ENCODE results near the gene CNTF.
"Not testable (repeated sequence)": the region's sequence is repeated elsewhere in the genome, so short reads cannot be mapped to it uniquely, and the experiment has no call there.

CNTF gene

DNA sequence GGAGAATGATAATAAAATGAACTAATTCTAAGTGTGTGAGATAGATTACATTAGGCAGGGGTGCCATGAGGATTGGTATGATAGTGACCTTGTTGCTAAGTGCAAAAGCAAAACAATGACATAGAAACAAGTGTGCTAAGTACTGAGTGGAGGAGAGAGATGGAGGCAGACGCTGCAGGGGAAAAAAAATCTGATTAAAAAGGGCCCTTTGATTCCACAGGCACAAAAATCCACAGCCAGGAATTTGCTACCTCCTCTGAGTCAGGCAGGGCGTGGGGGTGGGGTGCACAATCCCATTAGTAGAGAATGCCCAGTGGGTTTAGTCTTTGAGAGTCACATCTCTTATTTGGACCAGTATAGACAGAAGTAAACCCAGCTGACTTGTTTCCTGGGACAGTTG, at the start of gene CNTF:
CNTF (plus strand) TSS at position 322 of the 400 bp plus-strand sequence. CDS start 88 bp downstream, outside the sequence.
- CTCF ChIA-PET, result interaction anchor here (1.4 to 1.9 kb wide), 2 partner anchors 7 to 46 kb away, joined by 6 read pairs; no protein-coding TSS in a partner anchor
- DNase-seq, result no peak
- Mint-ChIP-seq H3K4me1 (peaks cover 11% of the 10 kb centered on the region), H3K27me3 (no peaks in the 10 kb centered on the region), H3K9me3 (no peaks in the 10 kb centered on the region), H3K27ac (peak within 1 kb of the TSS; percentile 67), H3K4me3 (no peak within 1 kb of the TSS), H3K36me3 (peaks cover 59% of the 10 kb centered on the region)

DNA sequence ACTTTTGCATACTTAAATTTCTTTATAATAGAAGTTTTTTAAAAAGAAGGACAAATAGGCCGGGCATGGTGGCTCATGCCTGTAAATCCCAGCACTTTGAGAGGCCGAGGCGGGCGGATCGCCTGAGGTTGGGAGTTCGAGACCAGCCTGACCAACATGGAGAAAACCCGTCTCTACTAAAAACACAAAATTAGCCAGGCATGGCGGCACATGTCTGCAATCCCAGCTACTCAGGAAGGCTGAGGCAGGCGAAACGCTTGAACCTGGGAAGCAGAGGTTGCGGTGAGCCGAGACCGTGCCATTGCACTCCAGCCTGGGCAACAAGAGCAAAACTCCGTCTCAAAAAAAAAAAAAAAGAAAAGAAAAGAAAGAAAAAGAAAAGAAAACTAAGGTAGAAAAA, 49.6 kb upstream of the CNTF start:
- not testable (repeated sequence) for DNase-seq, H3K27me3 Mint-ChIP-seq, H3K9me3 Mint-ChIP-seq
- Mint-ChIP-seq H3K4me3 (peak overlapping the region; percentile 86), H3K4me1 (peaks cover 69% of the 10 kb centered on the region), H3K27ac (peak overlapping the region; percentile 100), H3K36me3 (peaks cover 40% of the 10 kb centered on the region)
- CTCF ChIA-PET, result interaction anchor here (1.0 to 2.2 kb wide), 5 partner anchors 9 to 613 kb away, joined by 3 to 10 read pairs (median 3); no protein-coding TSS in a partner anchor

GRCh38 chr11:58573451-58574104, 48.9 kb upstream of the CNTF start:
- CTCF ChIA-PET, result interaction anchor here (1.0 to 2.2 kb wide), 5 partner anchors 8 to 612 kb away, joined by 3 to 10 read pairs (median 3); no protein-coding TSS in a partner anchor
- H3K27me3 Mint-ChIP-seq, result no peaks in the 10 kb centered on the region
- H3K36me3 Mint-ChIP-seq, result peaks cover 35% of the 10 kb centered on the region
- no peaks in the 10 kb centered on the region for H3K9me3 Mint-ChIP-seq
- peaks cover 62% of the 10 kb centered on the region for H3K4me1 Mint-ChIP-seq
- peak; percentile 49 for DNase-seq
- H3K4me3 Mint-ChIP-seq, result peak overlapping the region; percentile 86
- H3K27ac Mint-ChIP-seq, result peak overlapping the region; percentile 100

DNA sequence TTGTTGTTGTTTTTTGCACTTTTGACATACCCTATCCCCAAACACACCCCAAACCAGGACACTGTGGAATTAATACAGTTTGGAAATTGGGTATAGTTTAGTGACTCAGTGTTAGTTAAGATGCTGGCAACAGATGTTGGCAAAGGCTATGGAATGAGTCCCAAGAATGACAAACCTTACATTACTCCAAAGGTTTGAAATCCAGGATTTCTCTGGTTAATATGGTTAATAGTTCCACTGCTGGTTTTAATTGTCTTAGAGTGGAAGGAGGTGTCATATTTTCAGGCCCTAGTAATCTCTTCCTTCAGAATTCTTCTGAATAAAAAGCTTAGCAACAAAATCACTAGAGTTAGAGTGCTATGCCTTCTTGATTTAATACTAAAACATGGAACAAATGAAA, 47.6 kb upstream of the CNTF start:
- Mint-ChIP-seq H3K4me3 (peak overlapping the region; percentile 86), H3K36me3 (peaks cover 26% of the 10 kb centered on the region), H3K27me3 (peaks cover 4% of the 10 kb centered on the region), H3K9me3 (no peaks in the 10 kb centered on the region), H3K4me1 (peaks cover 55% of the 10 kb centered on the region), H3K27ac (peak overlapping the region; percentile 100)
- CTCF ChIA-PET, result interaction anchor here (2.0 to 2.2 kb wide), 2 partner anchors 51 to 54 kb away, joined by 7 to 10 read pairs; no protein-coding TSS in a partner anchor
- no peak for DNase-seq

DNA sequence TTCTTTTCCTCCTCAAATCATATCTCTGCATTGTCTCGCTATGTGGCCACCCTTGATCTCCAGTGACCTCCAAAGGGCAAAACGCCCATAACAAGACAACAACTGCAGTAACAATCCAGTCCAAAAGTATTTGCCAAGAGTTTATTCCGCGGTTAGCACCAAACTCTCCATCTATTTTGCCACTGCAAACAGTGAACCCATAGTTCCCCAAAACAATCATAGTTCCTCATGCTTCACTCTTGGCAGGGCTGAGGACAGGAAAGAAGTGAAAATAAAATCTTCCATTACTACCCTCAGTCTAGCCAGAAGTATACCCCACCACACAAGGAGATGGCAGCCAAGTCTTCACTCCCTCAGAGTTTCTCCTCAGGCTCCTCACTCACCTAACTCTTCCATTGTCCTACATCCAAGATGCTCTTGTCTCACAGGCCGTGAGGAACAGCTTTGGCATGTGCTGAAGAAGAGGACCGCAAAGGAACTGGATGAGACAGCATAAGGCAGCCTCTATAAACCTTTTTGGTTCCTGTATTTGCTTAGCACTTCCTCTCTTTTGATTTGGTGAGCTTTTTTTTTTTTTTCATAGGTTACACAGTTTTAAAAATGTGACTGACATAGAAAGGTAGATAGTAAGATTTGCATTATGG, 47.0 kb upstream of the CNTF start, which contains the start of gene LPXN:
LPXN (minus strand) TSS at position 480 of the 644 bp plus-strand sequence; CDS start at position 396, 84 bp downstream.
- Mint-ChIP-seq H3K9me3 (no peaks in the 10 kb centered on the region), H3K4me1 (peaks cover 57% of the 10 kb centered on the region), H3K27ac (peak within 1 kb of the TSS; percentile 100), H3K27me3 (peaks cover 4% of the 10 kb centered on the region), H3K4me3 (peak within 1 kb of the TSS; percentile 86), H3K36me3 (peaks cover 26% of the 10 kb centered on the region)
- DNase-seq, result peak; percentile 62
- CTCF ChIA-PET, result interaction anchor here (0.5 to 3.2 kb wide), 7 partner anchors 8 to 213 kb away, joined by 3 to 24 read pairs (median 15); no protein-coding TSS in a partner anchor

DNA sequence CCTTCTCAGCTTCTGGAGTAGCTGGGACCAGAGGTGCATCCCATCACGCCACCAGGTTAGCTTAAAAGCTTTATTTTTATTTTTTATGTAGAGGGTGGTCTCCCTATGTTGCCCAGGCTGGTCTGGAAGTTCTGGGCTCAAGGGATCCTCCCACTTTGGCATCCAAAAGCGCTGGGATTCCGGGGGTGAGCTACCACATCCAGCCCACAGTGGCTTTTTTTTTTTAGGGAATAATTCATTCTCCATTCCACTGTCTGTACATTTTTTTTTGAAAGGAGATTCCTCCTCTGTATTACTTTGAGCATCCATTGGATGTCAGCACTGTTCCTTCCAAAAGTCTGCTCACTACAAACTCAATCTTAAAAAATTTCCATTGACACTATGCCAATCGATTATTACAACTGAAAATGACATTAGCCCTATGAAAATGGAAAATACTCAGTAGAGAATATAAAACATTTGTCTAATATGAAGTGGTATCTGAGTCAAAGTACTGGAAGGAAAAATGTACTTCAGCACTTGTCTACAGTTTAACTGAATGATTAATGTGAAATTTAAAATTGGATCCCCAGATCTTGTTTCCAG, 45.5 kb upstream of the CNTF start:
- Mint-ChIP-seq H3K9me3 (no peaks in the 10 kb centered on the region), H3K36me3 (peaks cover 27% of the 10 kb centered on the region), H3K27ac (peak overlapping the region; percentile 100), H3K4me1 (peaks cover 60% of the 10 kb centered on the region), H3K27me3 (peaks cover 4% of the 10 kb centered on the region), H3K4me3 (peak overlapping the region; percentile 86)
- DNase-seq, result no peak
- CTCF ChIA-PET, result interaction anchor here (0.5 to 3.2 kb wide), 15 partner anchors 9 to 615 kb away, joined by 3 to 24 read pairs (median 3); partner anchors contain the start of gene CNTF

DNA sequence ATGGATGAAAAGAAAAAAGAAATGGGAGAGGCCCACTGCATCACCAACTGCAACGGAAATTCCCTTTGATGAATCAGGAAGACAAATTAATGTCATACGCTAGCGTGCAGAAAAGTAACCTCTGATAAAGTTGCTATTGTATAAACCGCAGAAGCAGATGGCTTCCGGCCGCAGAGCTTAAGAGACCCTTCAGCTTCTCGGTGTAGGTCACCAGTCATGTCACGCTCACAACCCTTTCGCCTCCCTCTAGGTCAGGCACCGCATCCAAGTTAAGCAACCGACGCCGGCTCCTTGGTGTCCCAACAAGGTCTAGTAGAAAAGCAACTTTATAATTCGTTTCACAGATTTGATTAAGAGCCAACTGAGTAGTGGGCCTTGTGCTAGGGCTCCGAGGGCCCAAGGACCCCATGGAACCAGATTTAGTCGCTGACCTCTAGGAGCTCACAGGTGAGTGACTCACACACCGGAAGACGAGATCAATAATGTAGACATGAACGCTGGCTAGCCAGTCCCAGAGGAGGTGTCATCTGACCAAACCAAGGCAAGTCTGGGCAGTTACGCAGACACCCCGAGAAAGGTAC, 44.8 kb upstream of the CNTF start:
- peaks cover 4% of the 10 kb centered on the region for H3K27me3 Mint-ChIP-seq
- CTCF ChIA-PET, result interaction anchor here (0.7 to 3.2 kb wide), 11 partner anchors 10 to 614 kb away, joined by 3 to 24 read pairs (median 5); no protein-coding TSS in a partner anchor
- H3K9me3 Mint-ChIP-seq, result no peaks in the 10 kb centered on the region
- peak; percentile 78 for DNase-seq
- H3K36me3 Mint-ChIP-seq, result peaks cover 24% of the 10 kb centered on the region
- H3K4me1 Mint-ChIP-seq, result peaks cover 63% of the 10 kb centered on the region
- H3K4me3 Mint-ChIP-seq, result peak overlapping the region; percentile 86
- H3K27ac Mint-ChIP-seq, result peak overlapping the region; percentile 100

- DNase-seq, result peak; percentile 95
- CTCF ChIA-PET, result interaction anchor here (0.8 to 3.2 kb wide), 7 partner anchors 10 to 210 kb away, joined by 3 to 24 read pairs (median 15); no protein-coding TSS in a partner anchor
- peak overlapping the region; percentile 100 for H3K27ac Mint-ChIP-seq
- H3K9me3 Mint-ChIP-seq, result no peaks in the 10 kb centered on the region
- H3K4me3 Mint-ChIP-seq, result peak overlapping the region; percentile 86
- H3K4me1 Mint-ChIP-seq, result peaks cover 68% of the 10 kb centered on the region
- peaks cover 4% of the 10 kb centered on the region for H3K27me3 Mint-ChIP-seq
- peaks cover 24% of the 10 kb centered on the region for H3K36me3 Mint-ChIP-seq
Measured at GRCh38 chr11:58578136-58578634, 44.3 kb upstream of the CNTF start.

DNA sequence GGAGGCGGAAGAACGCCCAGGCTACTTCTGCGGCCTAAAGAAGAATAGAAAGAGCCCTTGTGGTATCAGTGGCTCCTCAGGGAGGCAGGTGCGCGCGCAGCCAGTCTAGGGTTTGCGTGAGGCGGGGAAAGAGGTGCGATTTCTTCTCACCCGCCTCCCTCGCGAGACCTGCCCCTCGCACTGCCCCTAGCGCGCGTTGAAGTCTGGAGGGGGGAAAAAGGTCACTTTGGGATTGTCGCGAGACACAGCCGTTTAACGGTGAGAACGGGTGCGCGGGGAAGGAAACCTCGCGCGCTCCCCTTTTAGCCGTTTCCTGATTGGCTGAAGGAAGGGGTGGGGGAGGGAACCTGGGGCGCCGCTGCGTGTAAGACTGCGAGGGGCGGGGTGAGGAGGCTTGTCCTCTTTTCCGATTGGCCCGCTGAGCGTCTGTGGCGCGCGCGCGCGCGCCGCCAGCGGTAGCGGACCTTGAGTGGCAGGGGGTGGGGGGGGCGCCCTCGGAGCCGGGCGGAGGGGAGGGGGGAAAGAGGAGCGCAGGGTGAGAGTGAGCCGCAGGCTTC, 43.8 kb upstream of the CNTF start, which contains the start of gene ZFP91:
ZFP91 (plus strand) TSS at position 429 of the 557 bp plus-strand sequence. CDS start 219 bp downstream, outside the sequence.
- Mint-ChIP-seq H3K27me3 (peaks cover 4% of the 10 kb centered on the region), H3K4me1 (peaks cover 66% of the 10 kb centered on the region), H3K9me3 (no peaks in the 10 kb centered on the region), H3K27ac (peak within 1 kb of the TSS; percentile 100), H3K36me3 (peaks cover 20% of the 10 kb centered on the region), H3K4me3 (peak within 1 kb of the TSS; percentile 86)
- CTCF ChIA-PET, result interaction anchor here (3.2 kb wide), 1 partner anchor 11 kb away, joined by 22 read pairs; no protein-coding TSS in a partner anchor
- peak; percentile 97 for DNase-seq

- Mint-ChIP-seq H3K27me3 (peaks cover 4% of the 10 kb centered on the region), H3K4me3 (peak overlapping the region; percentile 86), H3K4me1 (peaks cover 62% of the 10 kb centered on the region), H3K9me3 (no peaks in the 10 kb centered on the region), H3K36me3 (peaks cover 20% of the 10 kb centered on the region), H3K27ac (peak overlapping the region; percentile 100)
- CTCF ChIA-PET, result no interaction called here
- DNase-seq, result peak; percentile 94
Measured at GRCh38 chr11:58579192-58580129, 43.0 kb upstream of the CNTF start.

GRCh38 chr11:58580311-58580710, 42.2 kb upstream of the CNTF start:
- H3K4me1 Mint-ChIP-seq, result peaks cover 59% of the 10 kb centered on the region
- H3K27ac Mint-ChIP-seq, result peak overlapping the region; percentile 98
- peaks cover 17% of the 10 kb centered on the region for H3K36me3 Mint-ChIP-seq
- H3K27me3 Mint-ChIP-seq, result peaks cover 4% of the 10 kb centered on the region
- CTCF ChIA-PET, result no interaction called here
- peak overlapping the region; percentile 86 for H3K4me3 Mint-ChIP-seq
- DNase-seq, result no peak
- H3K9me3 Mint-ChIP-seq, result no peaks in the 10 kb centered on the region

DNA sequence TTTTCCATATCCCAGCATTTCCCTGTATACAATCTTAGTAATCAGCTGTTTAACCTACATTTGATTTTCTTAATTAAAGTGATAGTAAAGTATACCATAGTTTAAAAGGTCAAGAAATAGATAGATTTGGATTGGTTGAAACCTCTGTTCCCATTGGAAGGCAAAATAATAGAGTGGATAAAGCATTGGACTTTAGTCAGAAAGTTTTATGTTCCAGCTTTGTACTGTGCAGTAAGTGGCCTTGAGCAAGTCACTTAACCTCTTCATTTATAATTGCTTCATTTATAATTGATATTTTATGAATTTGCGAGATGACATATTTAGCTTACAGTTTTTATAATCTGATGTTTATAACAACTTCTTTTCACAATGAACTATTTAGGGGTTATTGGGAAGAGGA, 40.0 kb upstream of the CNTF start:
- H3K36me3 Mint-ChIP-seq, result peaks cover 23% of the 10 kb centered on the region
- no peaks in the 10 kb centered on the region for H3K9me3 Mint-ChIP-seq
- H3K4me1 Mint-ChIP-seq, result peaks cover 51% of the 10 kb centered on the region
- no peak for DNase-seq
- no peak overlapping the region for H3K4me3 Mint-ChIP-seq
- peaks cover 4% of the 10 kb centered on the region for H3K27me3 Mint-ChIP-seq
- CTCF ChIA-PET, result interaction anchor here (1.1 to 1.4 kb wide), 2 partner anchors 16 to 59 kb away, joined by 3 to 4 read pairs; no protein-coding TSS in a partner anchor
- no peak overlapping the region for H3K27ac Mint-ChIP-seq
